DMS53 treated with DMSO at 0.1 percent for 48 hours (cell line): ENCODE measurements around the gene TUFM.
A peak's percentile ranks its signal among the peaks of the same experiment; 100 is the strongest.
"Not testable (repeated sequence)": the region's sequence is repeated elsewhere in the genome, so short reads cannot be mapped to it uniquely, and the experiment has no call there.

ENCODE experiments used
- DNase-seq: peaks from one replicate; lab custom pipeline; 2025; ENCODE audit not compliant: unreplicated experiment; lab: John Stamatoyannopoulos, UW

TUFM gene

DNA sequence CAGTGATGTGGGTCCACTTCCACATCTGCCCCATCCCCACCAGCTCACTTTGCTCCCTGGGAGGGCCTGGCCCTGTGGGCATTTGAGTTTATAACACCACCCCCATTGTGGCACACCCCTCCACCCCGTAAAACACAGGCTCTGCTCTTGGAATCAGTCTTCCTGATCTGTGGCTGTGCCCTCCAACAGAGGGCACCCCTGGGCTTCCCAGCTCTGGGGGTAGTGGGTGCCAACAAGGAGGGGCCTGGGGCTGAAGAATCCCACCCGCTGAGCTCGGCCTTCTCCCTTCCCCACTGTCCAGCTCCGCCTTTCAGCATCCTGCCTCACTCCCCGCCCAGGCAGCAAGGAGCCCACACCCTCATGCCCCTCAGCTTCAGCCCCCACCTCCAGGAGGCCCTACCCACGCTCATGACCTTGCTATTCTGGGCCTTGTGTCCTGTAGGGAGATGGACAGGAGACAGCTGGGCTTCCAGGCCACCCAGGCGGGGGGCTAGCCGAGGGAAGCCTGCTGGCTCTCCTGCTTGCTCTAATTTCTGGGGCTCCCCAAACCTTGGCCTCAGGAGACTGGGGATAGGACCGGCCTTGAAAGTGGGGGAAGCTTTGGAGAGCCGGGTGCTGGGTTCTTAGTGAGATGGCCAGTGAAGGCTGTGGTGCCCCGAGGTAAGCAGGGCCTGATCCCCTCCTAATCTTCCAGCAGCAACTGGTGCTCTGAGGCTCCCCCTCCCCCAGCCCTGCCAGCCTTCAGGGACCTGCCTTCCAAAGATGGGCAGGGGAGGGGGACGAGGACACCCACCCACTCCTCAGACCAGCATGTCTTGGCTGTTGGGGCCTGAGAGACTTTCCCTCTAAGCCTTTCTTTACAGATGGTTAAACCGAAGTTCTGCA lies 29.2 kb upstream of the TUFM start:
- no peak for DNase-seq

DNA sequence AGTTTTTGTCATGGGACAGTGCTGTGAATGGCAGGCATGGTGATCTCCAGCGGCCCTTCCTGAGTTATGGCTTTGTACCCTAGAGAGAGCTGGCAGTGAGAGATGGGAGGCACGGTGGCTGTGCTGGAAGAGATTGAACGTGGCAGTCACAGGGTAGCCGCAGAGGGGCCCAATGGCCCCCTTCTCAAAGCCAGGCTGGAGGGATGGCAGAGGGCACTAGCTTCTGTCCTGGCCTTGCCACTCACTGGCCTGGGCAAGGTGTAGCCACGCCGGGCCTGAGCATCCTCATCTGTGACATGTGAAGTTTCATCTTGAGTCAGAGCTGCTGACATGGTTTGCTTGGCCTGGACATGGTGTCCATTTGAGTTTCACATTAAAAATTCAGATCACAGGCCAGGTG lies 28.3 kb upstream of the TUFM start:
- DNase-seq: no peak

DNA sequence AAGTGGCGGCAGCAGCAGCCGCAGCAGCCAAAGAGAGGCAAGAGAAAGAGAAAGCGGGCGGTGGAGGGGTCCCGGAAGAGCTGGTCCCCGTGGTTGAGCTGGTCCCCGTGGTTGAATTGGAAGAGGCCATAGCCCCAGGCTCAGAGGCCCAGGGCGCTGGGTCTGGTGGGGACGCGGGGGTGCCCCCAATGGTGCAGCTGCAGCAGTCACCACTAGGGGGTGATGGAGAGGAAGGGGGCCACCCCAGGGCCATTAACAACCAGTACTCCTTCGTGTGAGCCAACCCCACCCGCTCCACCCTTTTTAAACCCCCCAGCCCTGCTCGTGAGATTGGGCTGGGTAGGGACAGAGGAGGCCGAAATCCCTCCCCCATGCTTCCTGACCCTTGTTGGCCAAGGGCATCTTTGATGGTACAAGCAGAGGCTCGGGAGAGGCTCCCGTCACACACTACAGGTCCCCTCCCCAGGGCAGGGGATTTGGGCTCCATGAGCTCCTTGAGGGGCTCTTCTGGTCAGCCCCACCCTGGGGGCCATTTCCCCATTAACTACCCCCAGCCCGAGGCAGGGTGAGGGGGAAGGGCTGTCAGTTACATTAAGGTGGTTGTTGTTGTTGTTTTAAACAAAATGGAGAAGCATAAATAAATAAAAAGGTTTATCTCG lies 27.5 kb upstream of the TUFM start:
- DNase-seq: no peak

DNA sequence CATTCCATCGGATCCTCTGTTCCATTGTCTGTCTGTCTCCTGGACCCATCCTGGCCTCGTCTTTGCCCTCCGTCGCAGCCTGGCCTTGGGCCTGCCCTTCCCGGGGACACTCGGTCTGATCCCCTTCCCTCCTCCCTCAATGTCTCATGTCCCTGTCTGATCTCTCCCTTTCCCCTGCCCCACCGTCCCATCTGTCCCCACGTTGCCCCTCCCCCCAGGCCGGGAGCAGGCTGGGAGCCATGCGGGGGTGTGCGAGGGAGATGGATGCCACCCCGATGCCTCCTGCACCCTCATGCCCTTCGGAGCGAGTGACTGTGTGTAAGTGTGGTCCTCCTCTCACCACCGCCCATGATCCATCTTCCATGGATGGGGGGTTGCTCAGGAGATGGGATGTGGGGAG lies 26.8 kb upstream of the TUFM start:
- DNase-seq: no peak

DNA sequence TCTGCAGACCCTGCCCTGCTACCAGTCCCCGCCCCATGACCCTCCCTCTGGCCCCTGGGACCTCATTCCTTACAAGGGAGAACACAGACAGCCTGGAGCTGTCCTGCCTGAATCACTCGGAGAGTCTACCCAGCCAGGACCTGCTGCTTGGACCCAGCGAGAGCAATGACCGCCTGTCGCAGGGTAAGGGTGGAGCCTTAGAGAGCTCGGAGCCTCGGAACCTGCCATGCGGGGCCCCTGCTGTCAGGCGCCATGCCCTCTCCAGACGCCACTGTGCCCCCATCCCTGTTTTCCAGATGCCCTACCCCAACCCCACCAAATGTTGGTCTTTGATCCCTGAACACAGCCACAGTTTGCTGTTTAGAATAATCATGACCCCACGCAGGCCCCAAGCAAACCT lies 23.1 kb upstream of the TUFM start:
- DNase-seq: no peak

DNA sequence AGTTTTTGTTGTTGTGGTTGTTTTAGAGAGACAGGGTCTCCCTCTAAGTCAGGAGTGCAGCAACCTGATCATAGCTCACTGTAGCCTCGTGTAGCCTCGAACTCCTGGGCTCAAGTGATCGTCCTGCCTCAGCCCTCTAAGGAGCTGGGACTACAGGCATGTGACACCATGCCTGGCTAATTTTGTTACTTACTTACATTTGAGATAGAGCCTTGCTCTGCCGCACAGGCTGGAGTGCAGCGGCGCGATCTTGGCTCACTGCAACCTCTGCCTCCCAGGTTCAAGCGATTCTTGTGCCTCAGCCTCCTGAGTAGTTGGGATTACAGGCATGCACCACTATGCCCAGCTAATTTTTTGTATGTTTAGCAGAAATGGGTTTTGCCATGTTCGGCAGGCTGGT lies 21.5 kb upstream of the TUFM start:
- DNase-seq: not testable (repeated sequence)

DNA sequence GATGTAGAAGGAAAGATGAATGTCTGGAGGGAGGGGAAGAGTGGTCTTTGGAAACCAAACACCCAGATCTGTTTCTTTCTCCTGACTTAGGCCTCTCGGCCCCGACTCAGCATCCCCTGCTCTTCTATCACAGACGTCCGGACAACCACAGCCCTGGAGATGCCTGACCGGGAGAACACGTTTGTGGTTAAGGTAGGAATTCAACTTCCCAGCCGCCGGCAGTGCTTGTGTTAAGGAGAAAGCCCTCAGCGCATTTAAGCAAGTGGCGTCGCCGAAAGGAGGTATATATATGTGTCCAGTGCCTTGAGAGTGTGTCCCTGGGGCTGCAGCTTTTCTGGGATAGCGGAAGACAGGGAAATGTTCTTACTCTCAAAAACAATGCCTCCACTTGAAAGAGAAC lies 21.1 kb upstream of the TUFM start:
- no peak for DNase-seq

DNA sequence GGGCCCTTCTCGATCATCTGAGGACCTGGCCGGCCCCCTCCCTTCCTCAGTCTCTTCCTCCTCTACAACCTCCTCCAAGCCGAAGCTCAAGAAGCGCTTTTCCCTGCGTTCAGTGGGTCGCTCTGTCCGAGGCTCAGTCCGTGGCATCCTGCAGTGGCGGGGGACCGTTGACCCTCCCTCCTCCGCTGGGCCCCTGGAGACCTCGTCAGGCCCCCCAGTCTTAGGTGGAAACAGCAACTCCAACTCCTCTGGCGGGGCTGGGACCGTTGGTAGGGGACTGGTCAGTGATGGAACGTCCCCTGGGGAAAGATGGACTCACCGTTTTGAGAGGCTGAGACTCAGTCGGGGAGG lies 20.3 kb upstream of the TUFM start:
- DNase-seq: no peak

DNA sequence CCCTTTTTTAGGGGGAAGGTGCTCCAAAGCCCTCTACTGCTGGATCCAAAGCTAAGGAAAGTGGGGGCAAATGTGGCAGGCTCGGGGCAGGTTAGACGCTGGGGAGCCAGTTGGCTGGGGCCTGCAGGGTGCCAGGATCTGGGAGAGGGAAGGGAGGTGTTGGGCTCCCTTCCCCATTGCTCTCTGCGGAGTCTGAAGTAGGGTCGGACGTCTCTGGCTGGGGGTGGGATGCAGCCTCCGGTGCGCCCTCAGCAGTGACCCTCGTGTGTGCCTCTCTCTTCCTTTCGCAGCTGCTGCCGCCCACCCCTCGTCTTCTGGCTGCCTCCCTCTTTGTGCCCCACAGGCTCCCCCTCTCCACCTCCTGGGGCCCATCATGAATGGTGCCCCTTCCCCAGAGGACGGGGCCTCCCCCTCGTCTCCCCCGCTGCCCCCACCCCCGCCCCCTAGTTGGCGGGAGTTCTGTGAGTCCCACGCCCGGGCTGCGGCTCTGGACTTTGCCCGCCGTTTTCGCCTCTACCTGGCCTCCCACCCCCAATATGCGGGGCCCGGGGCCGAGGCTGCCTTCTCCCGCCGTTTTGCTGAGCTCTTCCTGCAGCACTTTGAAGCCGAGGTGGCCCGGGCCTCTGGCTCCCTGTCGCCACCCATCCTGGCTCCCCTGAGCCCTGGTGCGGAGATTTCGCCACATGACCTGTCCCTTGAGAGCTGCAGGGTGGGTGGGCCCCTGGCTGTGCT lies 19.7 kb upstream of the TUFM start:
- no peak for DNase-seq

DNA sequence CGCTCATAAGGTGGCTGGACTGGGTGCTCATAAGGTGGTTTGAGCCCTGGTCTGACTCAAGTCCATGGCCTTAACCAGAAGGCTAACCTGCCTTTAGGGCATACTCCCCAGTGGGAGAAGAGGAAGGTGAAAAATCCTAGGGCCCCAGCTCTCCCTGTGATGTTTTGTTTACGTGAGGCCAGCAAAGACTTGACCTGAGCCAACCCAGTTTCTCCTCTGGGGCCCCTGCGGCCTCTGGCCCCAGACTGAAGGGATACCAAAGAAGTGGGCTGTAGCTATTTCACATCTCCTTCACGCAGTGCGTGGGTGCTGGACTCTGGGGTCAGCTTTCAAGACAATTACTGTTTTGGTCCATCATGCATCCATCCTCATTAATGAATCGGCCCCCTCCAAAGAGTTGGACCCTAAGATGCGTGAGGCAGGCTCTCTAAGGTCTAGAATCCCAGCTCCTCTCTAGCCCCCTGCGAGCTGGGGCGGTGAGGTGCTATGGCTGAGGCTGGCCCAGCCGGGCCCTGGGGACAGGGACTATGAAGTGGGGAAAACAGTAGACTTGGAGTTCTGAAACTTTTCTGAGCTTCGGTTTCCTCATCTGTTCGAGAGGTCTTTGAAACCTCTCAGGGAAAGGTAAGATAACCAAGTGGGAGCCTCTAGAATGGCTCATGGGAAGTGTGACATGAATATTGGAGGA lies 19.0 kb upstream of the TUFM start:
- DNase-seq: no peak

DNA sequence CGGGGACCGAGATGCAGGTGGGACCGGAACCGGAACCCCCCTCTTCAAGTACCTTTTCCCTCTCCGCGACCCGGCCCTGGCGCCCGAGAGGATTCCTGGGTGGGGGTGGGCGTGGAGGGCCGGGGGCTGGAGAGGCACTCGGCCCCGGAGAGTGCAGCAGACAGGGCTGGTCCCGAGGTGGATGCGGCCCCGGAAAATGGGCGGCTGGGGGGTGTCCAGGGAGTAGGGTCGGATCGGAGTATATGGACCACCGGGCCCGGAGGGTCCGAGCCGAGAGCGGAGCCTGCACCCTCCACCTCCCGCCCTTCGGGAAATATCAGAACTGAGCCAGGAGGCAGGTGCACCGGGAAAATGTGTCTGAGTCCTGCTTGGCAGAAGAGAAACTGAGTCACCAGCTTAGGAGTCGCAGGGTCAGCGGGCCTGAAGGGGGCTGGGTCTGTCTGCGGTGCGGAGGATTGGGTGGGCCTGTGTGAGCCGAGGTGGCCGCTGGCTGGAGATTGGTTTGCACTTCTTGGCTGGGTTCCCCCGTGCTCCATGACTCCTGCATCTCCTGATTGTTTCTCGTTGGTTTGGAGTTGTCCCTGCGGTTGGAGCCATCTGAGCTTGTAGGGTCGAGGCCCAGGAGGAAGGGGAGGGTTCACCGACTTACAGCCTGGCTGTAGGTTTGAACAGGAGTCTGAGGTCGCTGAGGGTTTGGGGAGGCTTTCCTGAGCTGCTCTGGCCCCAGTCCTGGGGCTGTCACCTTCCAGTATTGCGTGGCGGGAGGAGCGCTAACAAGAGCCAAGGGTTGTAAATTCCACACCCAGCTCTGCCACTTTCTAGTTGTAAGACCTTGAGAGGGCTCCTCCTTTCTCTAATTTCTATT lies 18.0 kb upstream of the TUFM start:
- DNase-seq: no peak

DNA sequence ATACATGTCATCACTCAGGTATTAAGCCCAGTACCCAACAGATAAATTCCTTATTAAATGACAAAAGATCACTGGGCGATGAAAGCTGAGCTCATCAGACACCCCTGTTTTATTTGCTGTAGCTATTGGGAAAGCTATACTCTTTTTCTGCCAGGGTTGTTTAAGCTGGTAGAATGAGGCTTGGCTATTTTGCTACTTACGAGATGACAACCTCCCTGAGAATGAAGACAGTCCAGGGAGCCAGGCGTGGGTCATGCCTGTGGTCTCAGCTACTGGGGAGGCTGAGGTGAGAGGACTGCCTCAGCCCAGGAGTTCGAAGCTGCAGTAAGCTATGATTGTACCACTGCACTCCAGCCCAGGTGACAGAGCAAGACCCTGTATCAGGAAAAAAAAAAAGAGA lies 13.2 kb upstream of the TUFM start:
- DNase-seq: no peak

DNA sequence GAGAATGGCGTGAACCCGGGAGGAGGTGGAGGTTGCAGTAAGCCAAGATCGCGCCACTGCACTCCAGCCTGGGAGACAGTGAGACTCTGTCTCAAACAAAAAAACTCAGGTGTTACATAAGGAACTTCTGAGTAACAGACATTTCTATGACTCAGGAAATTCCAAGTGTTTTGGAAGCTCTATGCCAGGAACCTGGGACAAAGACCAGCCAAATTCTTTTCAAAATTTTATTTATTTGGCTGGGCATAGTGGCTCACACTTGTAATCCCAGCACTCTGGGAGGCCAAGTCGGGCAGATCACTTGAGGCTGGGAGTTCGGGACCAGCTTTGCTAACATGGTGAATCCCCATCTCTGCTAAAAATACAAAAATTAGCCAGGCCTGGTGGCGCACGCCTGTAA lies 12.3 kb upstream of the TUFM start:
- DNase-seq: no peak

DNA sequence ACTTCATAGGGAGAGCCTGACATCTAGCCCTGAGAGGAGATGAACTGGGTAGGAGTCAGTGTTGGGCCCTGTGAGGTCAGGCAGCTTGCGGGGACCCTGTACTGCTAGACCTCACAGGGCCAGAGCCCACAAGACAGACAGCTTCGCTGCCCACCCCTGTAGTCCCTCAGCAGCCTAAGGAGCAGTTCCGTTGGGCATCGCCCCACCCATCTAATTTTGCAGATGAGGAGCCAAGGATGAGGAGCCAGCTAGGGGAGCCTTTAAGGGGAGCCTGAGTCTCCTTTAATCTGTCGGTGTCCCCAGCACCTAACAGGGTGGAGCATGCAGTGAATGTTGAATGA lies 755 bp upstream of the TUFM start:
- DNase-seq: no peak

DNA sequence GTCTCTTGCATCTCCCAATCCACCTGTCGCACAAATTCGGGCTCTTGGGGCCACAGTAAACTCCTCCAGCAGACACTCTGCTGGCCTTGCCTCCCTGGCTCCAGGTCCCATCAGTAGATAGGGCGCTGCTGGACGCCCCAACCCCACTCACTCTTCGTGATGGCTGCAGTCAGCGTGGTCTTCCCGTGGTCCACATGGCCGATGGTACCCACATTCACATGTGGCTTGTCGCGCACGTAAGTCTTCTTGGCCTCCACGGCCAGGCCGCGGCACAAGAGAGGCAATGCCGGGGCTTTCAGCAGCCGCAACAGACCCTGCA lies 428 bp downstream of the TUFM start:
- no peak for DNase-seq

DNA sequence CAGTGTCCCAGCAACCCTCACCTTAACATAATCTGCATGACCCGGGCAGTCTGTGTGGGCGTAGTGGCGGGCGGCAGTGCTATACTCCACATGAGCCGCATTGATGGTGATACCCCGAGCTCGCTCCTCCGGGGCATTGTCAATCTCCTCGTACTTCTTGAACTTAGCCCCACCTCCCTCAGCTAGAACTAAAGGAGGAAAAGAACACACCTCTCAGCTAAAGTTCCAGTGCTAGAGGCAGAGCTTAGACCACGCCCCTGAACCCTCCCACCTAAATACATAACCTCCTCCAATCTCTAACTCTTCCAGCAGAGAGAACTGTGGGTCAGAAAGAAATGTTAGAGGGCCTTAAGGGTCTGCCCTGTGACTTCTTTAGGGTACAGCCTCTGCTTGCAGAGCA lies 855 bp downstream of the TUFM start:
- DNase-seq: peak; percentile 12

DNA sequence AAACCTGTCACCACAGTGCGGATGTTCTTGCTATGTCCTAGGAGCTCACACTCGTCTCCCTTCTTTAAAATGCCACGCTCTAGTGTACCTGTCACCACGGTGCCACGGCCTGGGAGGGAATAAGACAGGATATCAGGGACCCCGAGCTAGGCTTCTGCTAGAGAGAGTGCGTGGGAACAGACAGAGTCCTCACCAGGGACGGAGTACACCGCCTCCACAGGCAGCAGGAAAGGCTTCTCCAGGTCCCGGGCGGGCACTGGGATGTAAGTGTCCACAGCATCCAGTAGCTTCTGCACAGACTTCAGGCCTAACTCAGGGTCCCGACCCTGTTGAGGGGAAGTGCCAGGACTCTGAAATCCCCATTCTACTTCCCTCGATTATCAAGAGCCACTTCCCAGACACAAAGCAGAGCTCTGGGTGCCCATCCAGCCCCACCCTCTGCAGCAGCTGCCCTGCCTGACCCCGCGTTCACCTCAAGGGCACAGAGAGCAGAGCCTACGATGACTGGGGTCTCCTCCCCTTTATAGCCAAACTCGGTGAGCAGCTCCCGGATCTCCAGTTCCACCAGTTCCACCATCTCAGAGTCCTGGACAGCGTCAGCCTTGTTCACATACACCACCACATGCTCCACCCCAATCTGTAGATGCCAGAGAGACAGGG lies 1.8 kb downstream of the TUFM start:
- DNase-seq: no peak

DNA sequence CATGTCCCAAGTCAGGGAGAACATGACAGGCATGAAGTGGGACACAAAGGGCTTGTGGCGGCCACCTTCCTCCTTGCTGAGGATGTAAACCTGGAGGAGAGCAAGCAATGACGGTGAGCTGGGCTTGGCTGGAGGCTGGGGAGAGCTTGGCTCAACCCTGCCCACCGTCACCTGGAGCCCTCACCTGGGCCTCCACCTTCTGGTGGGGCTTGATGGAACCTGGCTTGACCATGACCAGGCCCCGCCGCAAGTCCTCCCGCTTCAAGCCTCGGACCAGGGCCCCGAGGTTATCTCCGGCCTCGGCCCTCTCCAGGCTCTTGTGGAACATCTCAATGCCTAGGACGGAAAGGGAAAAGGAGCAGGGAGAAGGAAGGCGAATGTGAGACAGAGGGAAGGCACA lies 2.4 kb downstream of the TUFM start:
- DNase-seq: no peak

DNA sequence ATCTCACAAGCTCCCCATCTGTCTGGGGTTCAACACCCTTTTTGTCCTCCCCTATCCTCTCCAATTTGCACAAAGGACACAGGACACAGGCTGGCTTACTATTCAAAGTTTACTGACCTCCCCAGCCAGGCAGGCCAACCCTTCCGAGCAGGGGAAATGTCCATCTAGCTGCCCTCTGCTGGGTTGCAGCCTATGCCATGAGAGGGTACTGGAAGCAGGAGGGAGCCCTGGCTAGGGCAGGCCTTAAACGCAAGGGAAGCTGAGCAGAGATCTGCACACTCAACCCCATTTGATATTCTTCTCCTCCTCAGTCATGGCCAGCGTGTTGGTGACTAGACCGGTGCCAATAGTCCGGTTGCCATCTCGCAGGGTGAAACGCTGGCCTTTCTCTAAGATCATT lies 3.5 kb downstream of the TUFM start:
- DNase-seq: no peak

DNA sequence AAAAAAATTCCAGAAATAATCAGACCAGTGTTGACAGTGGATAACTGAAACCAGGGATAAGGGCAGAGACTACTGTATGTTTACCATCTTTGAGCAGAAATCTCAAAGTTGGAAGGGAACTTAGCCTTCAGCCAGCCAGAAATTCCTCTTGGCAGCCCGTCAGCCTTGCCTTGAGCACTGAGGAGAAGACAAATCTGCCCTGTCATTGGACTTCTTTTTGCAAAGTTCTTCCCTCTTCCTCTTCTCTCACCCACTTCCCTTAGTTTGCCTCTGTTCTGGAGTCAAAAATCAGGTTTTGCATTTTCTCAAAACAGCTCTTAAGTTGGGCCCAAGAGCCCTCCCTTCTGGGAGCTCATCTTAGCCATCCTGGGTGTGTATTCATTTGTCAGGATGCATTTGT lies 6.2 kb downstream of the TUFM start:
- no peak for DNase-seq
